Middle frontal gyrus (tissue), 1 donor: ENCODE data around the gene CEP44.
"Not testable (repeated sequence)": the region's sequence is repeated elsewhere in the genome, so short reads cannot be mapped to it uniquely, and the experiment has no call there.

Experiments
- DNase-seq: peaks from one replicate; pipeline ENCODE4 v3.0.0-alpha.2; 2015; ENCODE audit warnings: low spot score; ENCODE audit errors: extremely low spot score

Gene CEP44

GRCh38 chr4:174283507-174284471 lies at the start of gene CEP44, which contains the start of gene FBXO8:
TSS of gene CEP44 (plus strand) at chr4:174283911. CDS start at chr4:174299122, 15,211 bp downstream.
TSS of gene FBXO8 (minus strand) at chr4:174283667. CDS start at chr4:174263092, 20,575 bp downstream.
- DNase-seq, result peak; percentile 71

- DNase-seq, result no peak
Observed at GRCh38 chr4:174236359-174236758, 47.4 kb upstream of the CEP44 start.

- no peak for DNase-seq
Observed at GRCh38 chr4:174241162-174241561, 42.5 kb upstream of the CEP44 start.

GRCh38 chr4:174244441-174244840 lies 39.3 kb upstream of the CEP44 start:
- no peak for DNase-seq

- no peak for DNase-seq
Observed at GRCh38 chr4:174245714-174246113, 38.0 kb upstream of the CEP44 start.

GRCh38 chr4:174248407-174248806 lies 35.3 kb upstream of the CEP44 start:
- no peak for DNase-seq

GRCh38 chr4:174252412-174252811 lies 31.3 kb upstream of the CEP44 start:
- DNase-seq, result no peak

GRCh38 chr4:174254613-174255012 lies 29.1 kb upstream of the CEP44 start:
- no peak for DNase-seq

GRCh38 chr4:174255374-174255773 lies 28.3 kb upstream of the CEP44 start:
- DNase-seq, result no peak

GRCh38 chr4:174255786-174256185 lies 27.9 kb upstream of the CEP44 start:
- no peak for DNase-seq

GRCh38 chr4:174256277-174256713 lies 27.4 kb upstream of the CEP44 start:
- DNase-seq, result no peak

GRCh38 chr4:174259580-174259979 lies 24.1 kb upstream of the CEP44 start:
- no peak for DNase-seq

GRCh38 chr4:174260099-174260498 lies 23.6 kb upstream of the CEP44 start:
- no peak for DNase-seq

- not testable (repeated sequence) for DNase-seq
Observed at GRCh38 chr4:174261432-174261831, 22.3 kb upstream of the CEP44 start.

GRCh38 chr4:174262624-174263444 lies 20.9 kb upstream of the CEP44 start:
- DNase-seq, result no peak

- DNase-seq, result no peak
Observed at GRCh38 chr4:174263445-174263736, 20.3 kb upstream of the CEP44 start.

- no peak for DNase-seq
Observed at GRCh38 chr4:174265916-174266315, 17.8 kb upstream of the CEP44 start.

GRCh38 chr4:174266416-174266815 lies 17.3 kb upstream of the CEP44 start:
- no peak for DNase-seq

GRCh38 chr4:174273930-174274329 lies 9.8 kb upstream of the CEP44 start:
- no peak for DNase-seq

- DNase-seq, result no peak
Observed at GRCh38 chr4:174274436-174274835, 9.3 kb upstream of the CEP44 start.

- DNase-seq, result no peak
Observed at GRCh38 chr4:174275101-174275500, 8.6 kb upstream of the CEP44 start.

GRCh38 chr4:174277433-174277832 lies 6.3 kb upstream of the CEP44 start:
- DNase-seq, result no peak
